ENCODE results near the gene EYS. TPM values are rescaled to one million over a fixed set of nuclear protein-coding genes. Genes with fewer than 3 reads are reported as not detected.
"Not testable (repeated sequence)": the region's sequence is repeated elsewhere in the genome, so short reads cannot be mapped to it uniquely, and the experiment has no call there.

EYS gene
- total RNA-seq, 1 experiment from 2014 or later, result not detected

DNA sequence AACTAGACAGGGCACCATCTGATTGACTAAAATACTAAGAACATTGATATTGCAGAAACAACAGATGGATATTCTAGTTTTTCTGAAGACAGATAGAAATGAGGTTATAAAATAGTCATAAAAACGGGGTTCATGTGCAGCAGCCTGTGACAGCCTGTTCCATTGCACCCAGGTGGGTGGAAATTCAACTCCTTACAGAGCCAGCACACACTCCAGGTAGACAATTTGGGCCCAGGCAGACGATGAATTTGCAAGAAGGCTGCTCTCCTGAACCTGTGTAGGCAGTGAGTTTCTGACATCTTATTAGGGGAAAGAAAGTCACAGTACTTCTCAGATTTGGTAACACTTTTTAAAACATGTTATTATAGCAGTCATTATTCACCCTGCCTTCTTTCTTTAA, 1657.3 kb downstream of the EYS start:
- DNase-seq (ENCODE audit: low read depth), result no peak

DNA sequence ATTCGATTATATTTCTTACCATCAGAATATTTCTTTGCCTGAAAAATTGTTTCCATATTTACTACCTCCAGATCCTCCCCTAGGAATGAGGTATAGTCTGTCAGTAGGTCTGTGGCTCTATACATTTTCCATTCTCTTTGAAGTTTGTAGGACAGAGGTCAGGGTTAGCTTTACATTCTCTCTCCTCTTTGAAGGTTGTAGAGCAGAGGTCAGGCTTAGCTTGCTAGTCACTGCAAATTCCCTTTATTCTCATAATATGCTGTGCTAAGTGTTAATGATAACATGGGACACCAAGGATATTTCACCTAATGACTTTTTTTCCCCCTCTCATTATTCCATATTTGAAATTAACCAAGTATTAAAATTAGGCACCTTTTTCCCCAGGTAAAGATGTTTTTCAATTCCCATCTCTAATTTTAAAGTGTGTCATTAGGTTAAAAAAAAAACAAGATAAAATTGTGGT, 1660.2 kb downstream of the EYS start:
- no peak for DNase-seq (ENCODE audit: low read depth)

DNA sequence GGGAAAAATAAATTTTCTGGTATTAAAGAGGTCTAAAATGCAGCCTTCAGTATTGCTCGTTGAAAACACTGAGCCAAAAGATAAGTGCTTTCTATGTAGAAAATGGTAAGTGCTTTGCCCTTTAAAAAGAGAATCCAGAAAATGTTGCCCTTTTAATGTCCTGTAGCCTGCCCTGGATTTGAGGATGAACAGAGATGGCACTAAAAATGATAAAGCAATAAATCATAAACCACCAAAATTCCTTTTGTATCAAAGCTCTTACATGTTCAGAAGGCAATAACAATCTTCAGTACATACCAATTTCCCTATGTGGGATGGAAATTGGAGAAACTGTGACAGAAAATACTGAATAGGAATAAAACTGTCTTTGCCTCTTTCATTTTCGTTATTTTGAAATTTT, 1665.7 kb downstream of the EYS start:
- DNase-seq (ENCODE audit: low read depth), result no peak

DNA sequence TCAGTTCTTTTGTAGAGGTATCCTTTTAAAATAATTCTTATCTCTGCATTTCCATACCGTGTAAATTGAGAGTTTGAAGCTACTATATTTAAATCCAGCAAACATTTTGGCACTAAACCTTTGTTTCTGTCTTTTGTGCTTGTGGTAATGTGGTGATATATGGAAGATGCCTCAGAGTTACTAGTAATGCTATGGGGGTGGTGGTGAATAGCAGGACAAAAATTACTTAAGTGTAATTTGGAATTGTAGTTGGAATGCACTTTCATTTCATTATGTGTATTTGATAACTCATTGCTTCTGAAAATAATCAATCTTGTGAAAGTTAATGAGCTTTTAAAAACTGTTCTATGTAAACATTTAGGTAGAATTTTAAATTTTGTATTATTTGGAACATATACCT, 1666.9 kb downstream of the EYS start:
- DNase-seq (ENCODE audit: low read depth), result no peak

DNA sequence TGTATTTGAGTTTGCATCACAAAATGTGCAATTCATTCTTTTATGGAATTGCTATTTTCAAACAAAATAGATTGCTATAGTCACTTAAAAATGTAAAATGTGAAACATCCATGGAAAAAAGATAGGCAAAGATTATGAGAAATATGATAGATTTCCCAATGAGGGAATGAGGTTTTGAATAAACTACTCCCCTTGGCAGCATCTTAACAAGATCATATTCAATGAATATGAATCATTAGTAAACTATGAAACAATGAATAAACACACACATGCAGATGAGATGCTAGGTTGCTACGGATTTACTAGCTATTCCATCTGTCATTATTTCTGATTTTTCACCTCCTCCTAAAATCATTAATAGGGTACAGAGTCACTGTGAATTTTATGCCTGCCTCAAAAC, 1669.6 kb downstream of the EYS start:
- no peak for DNase-seq (ENCODE audit: low read depth)

DNA sequence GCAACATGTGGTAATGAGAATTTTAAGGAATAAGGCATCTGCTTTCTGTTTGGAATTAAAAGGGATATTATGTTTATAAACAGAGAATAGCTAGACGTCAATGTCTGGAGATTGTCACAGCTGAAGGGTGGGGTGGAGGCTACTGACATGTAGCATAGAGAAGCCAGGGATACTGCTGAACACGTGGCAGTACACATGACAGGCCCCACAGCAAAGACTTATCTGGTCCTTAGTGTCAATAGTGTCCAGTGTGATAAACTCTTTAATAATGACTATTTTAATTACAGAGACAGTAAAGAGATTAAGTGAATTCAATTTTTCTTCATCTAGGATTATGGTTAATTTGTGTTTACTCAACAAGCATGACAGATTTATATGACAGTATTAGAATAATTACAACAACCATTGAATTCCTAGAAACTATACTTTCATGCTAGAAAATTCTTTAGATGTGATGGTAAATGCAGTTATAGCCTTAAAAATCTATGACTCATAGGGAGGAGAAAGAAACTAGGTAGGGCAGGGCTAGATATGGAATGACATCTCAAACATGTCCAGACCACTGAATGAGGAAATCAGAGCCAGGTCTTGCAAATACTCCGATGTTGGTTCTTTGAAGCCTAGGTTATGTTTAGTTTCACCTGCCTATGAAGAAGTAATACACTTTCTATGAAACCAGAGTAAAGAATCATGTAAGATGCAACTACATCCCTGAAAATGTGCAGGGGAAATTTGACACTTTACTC, 1671.9 kb downstream of the EYS start:
- no peak for DNase-seq (ENCODE audit: low read depth)

DNA sequence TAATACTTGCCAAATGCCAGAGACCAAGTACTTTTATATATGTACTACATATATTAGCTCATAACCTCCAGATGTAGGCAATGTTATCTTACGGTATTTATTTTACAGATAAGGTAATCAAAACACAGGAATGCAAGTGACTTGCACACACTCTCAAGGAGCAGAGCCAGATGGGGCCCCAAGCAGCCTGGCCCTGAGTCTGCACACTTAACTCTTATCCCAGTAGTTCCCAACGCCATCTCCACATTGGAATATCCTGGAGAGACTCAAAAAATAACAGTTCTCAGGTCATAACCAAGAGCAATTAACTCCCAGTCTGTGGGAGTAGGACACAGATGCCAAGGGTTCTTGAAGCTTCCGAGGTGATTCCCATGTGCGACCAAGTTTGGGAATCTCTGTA, 1672.7 kb downstream of the EYS start:
- no peak for DNase-seq (ENCODE audit: low read depth)

DNA sequence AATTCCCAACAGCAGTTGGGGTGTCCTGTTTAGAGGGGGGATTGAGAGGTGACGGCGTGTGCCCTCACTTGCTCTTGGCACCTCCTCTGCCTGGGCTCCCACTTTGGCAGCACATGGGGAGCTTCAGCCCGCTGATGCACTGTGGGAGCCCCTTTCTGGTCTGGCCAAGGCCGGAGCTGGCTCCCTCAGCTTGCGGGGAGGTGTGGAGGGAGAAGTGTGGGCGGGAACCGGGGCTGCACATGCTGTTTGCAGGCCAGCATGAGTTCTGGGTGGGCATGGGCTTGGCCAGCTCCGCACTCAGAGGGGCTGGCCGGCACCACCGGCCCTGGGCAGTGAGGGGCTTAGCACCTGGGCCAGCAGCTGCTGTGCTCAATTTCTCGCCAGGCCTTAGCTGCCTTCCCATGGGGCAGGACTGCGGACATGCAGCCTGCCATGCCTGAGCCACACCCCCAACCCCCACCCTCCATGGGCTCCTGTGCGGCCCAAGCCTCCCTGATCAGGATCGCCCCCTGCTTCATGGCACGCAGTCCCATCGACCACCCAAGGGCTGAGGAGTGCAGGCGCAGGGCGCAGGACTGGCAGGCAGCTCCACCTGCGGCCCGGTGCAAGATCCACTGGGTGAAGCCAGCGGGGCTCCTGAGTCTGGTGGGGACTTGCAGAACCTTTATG, 1675.9 kb downstream of the EYS start:
- DNase-seq (ENCODE audit: low read depth), result not testable (repeated sequence)

DNA sequence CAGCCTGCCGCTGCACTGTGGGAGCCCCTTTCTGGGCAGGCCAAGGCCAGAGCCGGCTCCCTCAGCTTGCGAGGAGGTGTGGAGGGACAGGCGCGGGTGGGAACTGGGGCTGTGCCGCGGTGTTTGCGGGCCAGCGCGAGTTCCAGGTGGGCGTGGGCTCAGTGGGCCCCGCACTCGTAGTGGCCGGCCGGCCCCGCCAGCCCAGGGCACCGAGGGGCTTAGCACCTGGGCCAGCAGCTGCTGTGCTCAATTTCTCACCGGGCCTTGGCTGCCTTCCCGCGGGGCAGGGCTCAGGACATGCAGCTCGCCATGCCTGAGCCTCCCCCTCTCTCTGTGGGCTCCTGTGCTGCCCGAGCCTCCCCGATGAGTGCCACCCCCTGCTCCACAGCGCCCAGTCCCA, 1683.3 kb downstream of the EYS start:
- DNase-seq (ENCODE audit: low read depth), result no peak

DNA sequence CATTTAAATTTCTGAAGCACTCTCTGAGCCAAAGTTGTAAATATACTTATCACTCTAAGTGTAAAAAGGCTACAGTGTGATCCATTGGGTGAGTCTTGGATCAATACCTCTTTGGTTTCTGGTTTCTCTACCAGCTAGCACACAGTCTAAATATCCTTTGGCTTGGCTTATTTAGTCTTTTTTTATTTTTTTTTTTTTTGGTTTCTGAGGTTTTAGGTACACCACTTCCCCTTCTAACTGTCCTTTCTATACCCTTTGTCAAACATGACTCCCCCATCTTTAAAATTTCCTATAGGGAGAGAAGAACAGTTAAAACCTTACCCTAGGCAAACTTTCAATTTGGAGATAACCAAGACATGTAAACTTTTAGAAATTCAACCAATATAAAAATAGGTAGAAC, 1692.4 kb downstream of the EYS start:
- DNase-seq (ENCODE audit: low read depth), result no peak

DNA sequence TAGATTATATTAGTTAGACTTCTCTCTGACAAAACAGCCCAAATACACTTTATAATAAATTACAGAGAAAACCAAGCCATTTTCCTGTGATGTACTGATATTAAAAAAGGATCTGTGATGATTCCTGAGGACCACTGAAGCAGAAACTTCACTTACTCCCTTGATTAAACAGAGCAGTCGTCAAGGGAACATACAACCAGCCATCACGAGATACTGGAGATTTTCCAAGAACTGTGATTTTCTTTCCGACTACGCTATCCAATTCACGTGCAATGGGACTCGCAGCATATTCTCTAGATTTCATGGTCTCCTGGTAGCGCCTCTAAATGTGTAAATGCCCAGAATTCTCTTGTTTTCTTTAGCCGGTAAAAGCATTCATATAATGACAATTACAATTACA, 1694.0 kb downstream of the EYS start:
- no peak for DNase-seq (ENCODE audit: low read depth)

DNA sequence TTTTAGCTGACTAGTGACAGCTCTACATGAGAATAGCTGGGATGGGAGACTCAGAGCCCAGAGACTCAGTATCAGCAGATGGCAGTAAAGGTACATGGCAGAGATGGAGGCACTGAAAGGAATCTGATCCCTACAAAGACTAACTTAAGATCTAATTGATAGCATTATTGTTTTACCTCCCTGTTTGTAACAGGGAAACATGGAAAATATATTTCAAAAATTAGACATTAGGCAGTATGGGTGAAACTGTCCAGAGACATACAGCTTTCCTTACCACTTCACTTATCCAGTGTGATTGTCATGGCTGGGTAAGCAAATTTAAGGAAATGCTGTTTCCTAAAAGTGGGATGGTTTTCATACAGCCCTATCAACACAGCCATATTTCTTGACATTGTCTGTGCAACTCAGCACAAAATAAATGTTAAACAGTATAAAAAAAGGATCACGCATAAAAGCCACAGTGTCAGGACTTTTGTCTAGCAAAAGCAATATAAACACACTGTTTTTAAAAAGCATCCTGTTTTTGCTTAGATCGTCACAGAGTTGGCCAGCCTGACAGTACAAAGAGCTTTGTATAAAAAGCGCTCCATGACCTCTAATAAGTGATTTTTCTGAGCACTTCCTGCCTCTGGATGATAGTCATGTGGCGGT, 1694.5 kb downstream of the EYS start:
- no peak for DNase-seq (ENCODE audit: low read depth)

DNA sequence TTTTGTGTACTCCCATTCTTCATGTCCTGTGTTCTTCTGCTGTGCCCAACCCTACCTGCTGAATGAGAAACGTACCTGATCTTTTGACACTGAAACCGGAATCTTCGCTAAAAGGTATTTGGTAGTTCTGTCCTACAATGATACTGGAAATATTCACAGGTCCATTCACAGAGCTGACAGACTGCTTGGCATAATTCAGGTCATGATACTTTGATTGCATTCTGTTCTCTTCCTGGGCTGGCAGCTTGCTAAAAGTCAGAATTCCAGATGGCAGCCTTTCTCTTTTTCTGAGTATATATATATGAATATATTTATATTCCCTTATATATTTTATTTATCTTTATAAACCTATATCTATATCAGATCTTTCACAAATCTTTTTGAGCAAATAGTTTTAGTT, 1696.4 kb downstream of the EYS start:
- DNase-seq (ENCODE audit: low read depth), result no peak

DNA sequence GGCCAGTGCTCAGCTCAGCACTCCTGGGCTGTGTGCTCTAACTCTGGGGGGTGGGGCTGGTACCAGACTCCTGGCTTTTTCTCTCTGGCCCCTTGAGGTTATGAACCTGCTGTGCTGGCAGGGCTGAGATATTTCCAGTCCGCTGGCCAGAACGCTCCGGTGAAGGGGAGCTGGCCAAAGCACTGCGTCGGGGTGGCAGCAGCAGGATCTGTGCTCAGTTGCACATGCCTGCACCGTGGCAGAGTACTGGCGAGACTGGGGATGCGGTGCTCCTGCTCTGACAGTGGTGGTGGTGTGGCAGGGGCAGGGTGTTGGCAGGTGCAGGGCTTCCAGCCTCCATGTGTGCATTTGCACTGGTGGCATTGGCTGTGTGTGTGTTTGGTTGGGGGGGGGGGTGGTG, 1697.0 kb downstream of the EYS start:
- no peak for DNase-seq (ENCODE audit: low read depth)

DNA sequence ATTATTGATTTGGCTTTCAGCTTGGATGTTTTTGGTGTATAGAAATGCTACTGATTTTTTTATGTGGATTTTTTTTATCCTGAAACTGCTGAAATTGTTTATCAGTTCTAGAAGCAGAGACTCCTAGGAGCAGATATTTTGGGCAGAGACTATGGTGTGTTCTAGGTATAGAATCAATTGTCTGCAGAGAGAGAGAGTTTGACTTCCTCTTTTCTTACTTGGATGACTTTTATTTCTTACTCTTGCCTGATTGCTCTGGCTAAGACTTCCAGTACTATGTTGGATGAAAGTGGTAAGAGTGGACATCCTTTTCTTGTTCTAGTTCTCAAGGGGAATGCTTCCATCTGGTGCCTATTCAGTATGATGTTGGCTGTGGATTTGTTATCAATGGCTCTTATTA, 1700.8 kb downstream of the EYS start:
- no peak for DNase-seq (ENCODE audit: low read depth)

DNA sequence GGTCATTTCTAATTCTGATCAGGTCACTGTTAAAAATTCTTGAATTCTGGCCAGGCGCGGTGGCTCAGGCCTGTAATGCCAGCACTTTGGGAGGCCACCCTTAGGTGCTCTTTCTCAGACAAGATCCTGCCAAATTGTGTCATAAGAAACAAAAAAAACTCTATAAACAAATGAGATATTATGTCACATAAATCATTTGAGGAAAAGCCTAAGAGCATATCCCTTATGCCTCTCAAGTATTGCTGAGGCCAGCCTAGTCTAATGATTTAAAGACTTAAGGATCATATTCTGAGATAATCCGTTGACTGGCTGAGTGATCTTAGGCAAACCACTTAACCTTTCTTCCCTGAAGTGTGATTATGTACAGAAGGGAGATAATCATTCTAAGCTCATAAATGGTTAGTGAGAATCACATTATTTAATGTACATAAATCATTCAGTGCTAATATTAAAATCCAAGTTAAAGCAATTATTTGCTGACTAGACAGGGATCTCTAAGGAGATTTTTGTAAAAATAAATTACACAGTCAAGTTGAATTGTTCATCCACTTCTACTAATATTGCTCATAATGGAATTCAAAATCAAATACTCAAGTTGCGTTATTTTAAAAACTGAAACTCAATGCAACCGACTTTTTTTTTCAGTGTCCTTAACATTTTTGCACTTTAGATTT, 1706.1 kb downstream of the EYS start:
- DNase-seq (ENCODE audit: low read depth), result no peak

DNA sequence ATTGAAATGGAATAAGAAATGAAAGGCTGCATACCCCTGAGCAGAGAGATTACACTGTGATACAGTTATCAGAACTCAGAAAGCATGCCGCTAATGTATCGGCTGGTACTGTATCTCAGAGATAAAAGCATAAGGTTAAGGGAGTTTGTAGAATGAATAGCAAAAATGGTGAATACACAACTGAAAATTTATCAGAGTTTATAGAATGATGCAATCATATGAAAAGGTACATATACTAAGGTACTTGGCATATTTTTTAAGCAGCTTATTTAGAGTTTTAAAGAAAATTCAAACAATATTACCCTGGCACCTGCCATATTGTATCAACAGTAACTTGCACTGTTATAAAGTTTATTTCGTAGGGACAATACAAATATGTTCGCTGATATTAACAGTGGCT, 1707.4 kb downstream of the EYS start:
- DNase-seq (ENCODE audit: low read depth), result no peak

DNA sequence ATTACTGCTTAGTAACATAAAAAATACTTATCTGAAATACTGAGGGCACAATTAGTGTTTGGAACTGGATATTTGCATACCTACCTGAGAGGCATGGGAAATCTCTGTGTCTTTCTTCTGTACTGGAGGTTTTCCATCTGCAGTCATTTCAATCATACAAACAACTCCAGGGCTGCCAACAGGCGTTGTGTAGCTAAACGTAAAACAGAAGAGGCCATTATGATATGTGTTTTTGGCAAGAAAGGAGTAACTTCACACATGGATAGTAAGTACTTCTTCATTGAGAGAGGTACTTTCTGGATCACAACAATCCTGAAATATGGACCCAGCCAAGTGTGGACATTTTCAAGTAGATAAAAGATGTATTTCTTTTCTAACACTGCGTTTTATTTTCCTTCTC, 1708.0 kb downstream of the EYS start:
- no peak for DNase-seq (ENCODE audit: low read depth)

DNA sequence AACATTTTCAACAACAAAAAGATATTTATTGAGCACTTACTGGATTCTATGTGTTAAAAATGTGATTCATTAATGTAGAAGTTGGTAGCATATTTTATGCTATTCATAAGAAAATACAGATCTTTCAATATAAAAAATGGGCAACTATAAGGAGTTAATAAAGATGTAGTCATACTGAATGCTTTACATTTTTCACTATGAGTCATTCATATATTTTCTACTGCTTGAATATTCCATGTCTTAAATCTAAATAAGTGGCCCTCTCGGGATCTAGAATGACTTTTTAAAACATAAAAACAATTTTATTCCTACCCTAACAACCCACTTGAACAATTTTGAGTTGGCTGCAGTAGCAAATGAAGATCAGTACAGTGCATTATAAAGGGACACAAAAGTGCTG, 1709.3 kb downstream of the EYS start:
- DNase-seq (ENCODE audit: low read depth), result no peak

DNA sequence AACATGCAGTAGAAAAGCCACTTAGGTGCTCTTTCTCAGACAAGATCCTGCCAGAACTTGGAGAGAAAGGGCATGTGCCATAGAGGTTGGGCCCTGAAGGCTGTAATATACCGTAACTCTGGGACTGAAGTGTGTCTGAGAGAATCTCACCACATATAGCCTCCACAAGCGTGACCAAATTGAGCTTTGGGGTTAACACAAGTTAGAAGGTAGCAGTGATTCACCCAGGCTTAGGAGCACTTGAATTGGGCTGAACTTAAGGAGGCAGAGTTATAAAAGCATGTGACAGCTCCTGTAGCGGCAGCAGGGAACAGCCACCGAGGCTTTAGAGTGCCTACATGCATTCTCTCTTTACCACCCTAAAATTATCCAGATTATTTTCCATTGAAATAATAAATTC, 1709.8 kb downstream of the EYS start:
- no peak for DNase-seq (ENCODE audit: low read depth)

DNA sequence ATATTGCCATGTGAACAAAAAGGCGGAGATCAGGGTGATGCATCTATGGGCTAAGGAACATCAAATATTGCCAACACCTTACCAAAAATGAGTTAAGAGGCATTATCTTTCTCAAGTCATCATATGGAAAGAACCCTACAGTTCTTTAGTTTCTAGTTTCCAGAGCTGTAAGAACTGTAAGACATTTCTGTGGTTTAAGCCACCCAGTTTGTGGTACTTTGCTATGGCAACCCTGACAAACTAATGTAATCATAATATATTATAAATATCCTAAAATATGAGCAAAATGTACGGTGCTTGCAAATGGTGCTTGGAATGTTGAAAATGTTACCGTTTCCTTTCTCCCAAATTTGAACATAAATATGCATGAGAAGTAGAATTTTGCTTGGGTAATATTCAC, 1721.8 kb downstream of the EYS start:
- no peak for DNase-seq (ENCODE audit: low read depth)

DNA sequence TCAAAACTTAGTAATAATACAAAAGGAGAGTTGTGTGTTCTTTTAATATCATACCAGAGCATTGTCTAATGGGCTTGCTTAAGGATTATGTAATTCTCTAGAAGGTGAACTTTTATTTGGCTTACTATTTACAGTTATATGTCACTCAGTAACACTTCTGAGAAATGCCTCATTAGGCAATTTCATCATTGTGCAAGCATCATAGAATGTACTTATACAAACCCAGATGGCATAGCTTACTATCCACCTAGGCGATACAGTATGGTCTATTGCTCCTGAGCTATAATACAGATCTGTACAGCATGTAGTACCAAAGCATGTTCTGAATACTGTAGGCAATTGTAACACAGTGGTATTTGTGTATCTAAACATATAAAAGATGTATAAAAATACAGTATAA, 1731.3 kb downstream of the EYS start:
- no peak for DNase-seq (ENCODE audit: low read depth)

DNA sequence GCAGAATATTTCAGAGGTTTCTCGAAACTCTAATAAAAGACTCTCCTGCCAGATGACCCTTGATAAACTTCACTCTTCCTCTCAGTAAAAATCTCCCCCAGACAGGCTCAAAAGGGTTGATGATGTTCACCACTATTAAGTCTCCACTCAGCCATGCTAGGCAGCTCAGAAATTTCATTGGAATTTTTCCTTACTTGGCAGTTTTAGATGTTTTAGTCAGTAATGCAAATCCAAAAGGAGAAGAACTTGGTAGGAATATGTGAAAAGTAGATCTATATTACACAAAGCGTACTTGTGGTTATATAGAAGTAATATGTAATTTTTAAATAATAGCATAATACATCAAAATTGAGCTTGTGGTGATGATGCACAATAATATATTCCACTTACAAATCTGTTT, 1738.4 kb downstream of the EYS start:
- no peak for DNase-seq (ENCODE audit: low read depth)
